HepG2 (cell line): ENCODE results near the gene PFAS. TPM values are rescaled to one million over a fixed set of nuclear protein-coding genes. Genes with fewer than 3 reads are reported as not detected.

ENCODE experiments used
- ARID4A ChIP-seq: sonication (generic); formaldehyde crosslinking; IDR thresholded peaks from 2 replicates; pipeline ENCODE4 v1.5.0; 2020; ENCODE audit warnings: mild to moderate bottlenecking, missing genetic modification reagents, borderline replicate concordance
- polyA plus RNA-seq, 8 experiments: library from polyadenylated mRNA; depleted of rRNA in 3 of 8; stranded (reverse) in 7 of 8; unstranded in 1 of 8; fragments of >200 nt; fragmentation: Illumina TruSeq in 4 of 8; extraction: Trizol in 4 of 8; gene quantifications; 2 replicates each; pipeline versions ENCODE4 v1.2.1 to v1.2.3, GENCODE V29; 2011 to 2016; ENCODE audit warnings: low read depth in 4 of 8, missing spikeins in 1 of 8, mixed read lengths in 1 of 8; ENCODE audit not compliant: insufficient read depth in 1 of 8
- total RNA-seq, 5 experiments: library from RNA; depleted of rRNA; stranded (reverse); fragments of >200 nt; fragmentation: Illumina TruSeq; extraction: Trizol; gene quantifications; 2 replicates each; pipeline ENCODE4 v1.2.3, GENCODE V29; 2016; ENCODE audit warnings: low read depth in 1 of 5
- TF ChIP-seq, protein P1 (sequence below): sonication (generic); formaldehyde crosslinking; IDR thresholded peaks from 2 replicates; pipeline ENCODE4 v1.4.0; 2020; ENCODE audit warnings: missing genetic modification reagents, borderline replicate concordance

PFAS gene
- total and polyA plus RNA-seq, 2 of the 13 experiments (the other 11 are each of a cell fraction or from before 2014, with no cell fraction given) = 49.4 to 58.2 TPM

GRCh38 chr17:8264836-8265542 lies 15.9 kb downstream of the PFAS start (continued):
- TF ChIP-seq, protein P1, sequence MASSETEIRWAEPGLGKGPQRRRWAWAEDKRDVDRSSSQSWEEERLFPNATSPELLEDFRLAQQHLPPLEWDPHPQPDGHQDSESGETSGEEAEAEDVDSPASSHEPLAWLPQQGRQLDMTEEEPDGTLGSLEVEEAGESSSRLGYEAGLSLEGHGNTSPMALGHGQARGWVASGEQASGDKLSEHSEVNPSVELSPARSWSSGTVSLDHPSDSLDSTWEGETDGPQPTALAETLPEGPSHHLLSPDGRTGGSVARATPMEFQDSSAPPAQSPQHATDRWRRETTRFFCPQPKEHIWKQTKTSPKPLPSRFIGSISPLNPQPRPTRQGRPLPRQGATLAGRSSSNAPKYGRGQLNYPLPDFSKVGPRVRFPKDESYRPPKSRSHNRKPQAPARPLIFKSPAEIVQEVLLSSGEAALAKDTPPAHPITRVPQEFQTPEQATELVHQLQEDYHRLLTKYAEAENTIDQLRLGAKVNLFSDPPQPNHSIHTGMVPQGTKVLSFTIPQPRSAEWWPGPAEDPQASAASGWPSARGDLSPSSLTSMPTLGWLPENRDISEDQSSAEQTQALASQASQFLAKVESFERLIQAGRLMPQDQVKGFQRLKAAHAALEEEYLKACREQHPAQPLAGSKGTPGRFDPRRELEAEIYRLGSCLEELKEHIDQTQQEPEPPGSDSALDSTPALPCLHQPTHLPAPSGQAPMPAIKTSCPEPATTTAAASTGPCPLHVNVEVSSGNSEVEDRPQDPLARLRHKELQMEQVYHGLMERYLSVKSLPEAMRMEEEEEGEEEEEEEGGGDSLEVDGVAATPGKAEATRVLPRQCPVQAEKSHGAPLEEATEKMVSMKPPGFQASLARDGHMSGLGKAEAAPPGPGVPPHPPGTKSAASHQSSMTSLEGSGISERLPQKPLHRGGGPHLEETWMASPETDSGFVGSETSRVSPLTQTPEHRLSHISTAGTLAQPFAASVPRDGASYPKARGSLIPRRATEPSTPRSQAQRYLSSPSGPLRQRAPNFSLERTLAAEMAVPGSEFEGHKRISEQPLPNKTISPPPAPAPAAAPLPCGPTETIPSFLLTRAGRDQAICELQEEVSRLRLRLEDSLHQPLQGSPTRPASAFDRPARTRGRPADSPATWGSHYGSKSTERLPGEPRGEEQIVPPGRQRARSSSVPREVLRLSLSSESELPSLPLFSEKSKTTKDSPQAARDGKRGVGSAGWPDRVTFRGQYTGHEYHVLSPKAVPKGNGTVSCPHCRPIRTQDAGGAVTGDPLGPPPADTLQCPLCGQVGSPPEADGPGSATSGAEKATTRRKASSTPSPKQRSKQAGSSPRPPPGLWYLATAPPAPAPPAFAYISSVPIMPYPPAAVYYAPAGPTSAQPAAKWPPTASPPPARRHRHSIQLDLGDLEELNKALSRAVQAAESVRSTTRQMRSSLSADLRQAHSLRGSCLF = no peak
- TF ChIP-seq ARID4A (CRISPR knock-in tag) = no peak
